ENCODE measurements around the gene CHD6. TPM values are rescaled to one million over a fixed set of nuclear protein-coding genes. Genes with fewer than 3 reads are reported as not detected.
"Not testable (repeated sequence)": the region's sequence is repeated elsewhere in the genome, so short reads cannot be mapped to it uniquely, and the experiment has no call there.

CHD6 gene
- total RNA-seq, 1 donor from 2014 or later, result 42.4 TPM

GRCh38 chr20:41552295-41553068 is 65.7 kb downstream of the CHD6 start:
- no peak for FAIRE-seq
- DNase-seq (ENCODE audit: low spot score in 2 of 2), result no peak

GRCh38 chr20:41551011-41551705 is 67.0 kb downstream of the CHD6 start:
- DNase-seq (ENCODE audit: low spot score in 2 of 2), result no peak
- FAIRE-seq, result no peak

- FAIRE-seq (no peak), DNase-seq (ENCODE audit: low spot score in 2 of 2) (no peak)
These were observed 71.0 kb downstream of the CHD6 start for GRCh38 chr20:41547221-41547620.

GRCh38 chr20:41546535-41546934 is 71.6 kb downstream of the CHD6 start:
- DNase-seq (ENCODE audit: low spot score in 2 of 2) (no peak), FAIRE-seq (no peak)

GRCh38 chr20:41544472-41544871 is 73.7 kb downstream of the CHD6 start:
- FAIRE-seq, result peak; percentile 95
- DNase-seq (ENCODE audit: low spot score in 2 of 2), result no peak

- no peak for DNase-seq (ENCODE audit: low spot score in 2 of 2)
- FAIRE-seq, result no peak
These were observed 77.3 kb downstream of the CHD6 start for GRCh38 chr20:41540918-41541317.

- FAIRE-seq, result no peak
- no peak for DNase-seq (ENCODE audit: low spot score in 2 of 2)
These were observed 77.7 kb downstream of the CHD6 start for GRCh38 chr20:41540459-41540858.

- DNase-seq (ENCODE audit: low spot score in 2 of 2), result no peak
- FAIRE-seq, result no peak
These were observed 79.2 kb downstream of the CHD6 start for GRCh38 chr20:41538810-41539596.

GRCh38 chr20:41537865-41538264 is 80.3 kb downstream of the CHD6 start:
- no peak for DNase-seq (ENCODE audit: low spot score in 2 of 2)
- FAIRE-seq, result no peak

GRCh38 chr20:41535551-41535950 is 82.6 kb downstream of the CHD6 start:
- DNase-seq (ENCODE audit: low spot score in 2 of 2); FAIRE-seq: not testable (repeated sequence)

- FAIRE-seq (no peak), DNase-seq (ENCODE audit: low spot score in 2 of 2) (no peak)
These were observed 83.3 kb downstream of the CHD6 start for GRCh38 chr20:41534842-41535241.

GRCh38 chr20:41534170-41534569 is 84.0 kb downstream of the CHD6 start:
- no peak for FAIRE-seq
- DNase-seq (ENCODE audit: low spot score in 2 of 2), result no peak

- FAIRE-seq (no peak), DNase-seq (ENCODE audit: low spot score in 2 of 2) (no peak)
These were observed 84.5 kb downstream of the CHD6 start for GRCh38 chr20:41533537-41534136.

- FAIRE-seq, result no peak
- DNase-seq (ENCODE audit: low spot score in 2 of 2), result no peak
These were observed 85.2 kb downstream of the CHD6 start for GRCh38 chr20:41532935-41533334.

- DNase-seq (ENCODE audit: low spot score in 2 of 2) (no peak), FAIRE-seq (no peak)
These were observed 86.5 kb downstream of the CHD6 start for GRCh38 chr20:41531518-41532275.

GRCh38 chr20:41530923-41531322 is 87.3 kb downstream of the CHD6 start:
- FAIRE-seq (no peak), DNase-seq (ENCODE audit: low spot score in 2 of 2) (no peak)

- DNase-seq (ENCODE audit: low spot score in 2 of 2) (no peak), FAIRE-seq (no peak)
These were observed 91.8 kb downstream of the CHD6 start for GRCh38 chr20:41526327-41526726.

GRCh38 chr20:41524980-41525613 is 93.1 kb downstream of the CHD6 start:
- FAIRE-seq (no peak), DNase-seq (ENCODE audit: low spot score in 2 of 2) (peak in 1 of 2 donors; percentile 10)

GRCh38 chr20:41523857-41524256 is 94.3 kb downstream of the CHD6 start:
- FAIRE-seq (no peak), DNase-seq (ENCODE audit: low spot score in 2 of 2) (no peak)

- no peak for DNase-seq (ENCODE audit: low spot score in 2 of 2)
- FAIRE-seq, result no peak
These were observed 104.3 kb downstream of the CHD6 start for GRCh38 chr20:41513829-41514228.

Measured in frontal cortex (tissue), 4 donors.